ENCODE results near the gene SOWAHB. TPM values are rescaled to one million over a fixed set of nuclear protein-coding genes. Genes with fewer than 3 reads are reported as not detected.

The SOWAHB gene
- total RNA-seq, 1 experiment from 2014 or later, result not detected

Other genes starting within 250 kb of the SOWAHB start
- 281 and 294 TPM in 2 replicates for gene SEPTIN11, start 51.6 kb upstream of the SOWAHB start, total RNA-seq (2014; rRNA removed; shearing (Covaris generic))
- gene CCNI, start 177.8 kb upstream of the SOWAHB start, total RNA-seq (2014; rRNA removed; shearing (Covaris generic)), result 342 and 371 TPM in 2 replicates

Data from SJCRH30 (cell line).